ENCODE results near the gene MEIS3.
"Not testable (repeated sequence)": the region's sequence is repeated elsewhere in the genome, so short reads cannot be mapped to it uniquely, and the experiment has no call there.

Gene MEIS3

GRCh38 chr19:47381653-47382279 is 37.6 kb downstream of the MEIS3 start:
- DNase-seq = no peak

GRCh38 chr19:47381121-47381520 is 38.2 kb downstream of the MEIS3 start:
- no peak for DNase-seq

GRCh38 chr19:47380559-47380958 is 38.8 kb downstream of the MEIS3 start:
- no peak for DNase-seq

DNA sequence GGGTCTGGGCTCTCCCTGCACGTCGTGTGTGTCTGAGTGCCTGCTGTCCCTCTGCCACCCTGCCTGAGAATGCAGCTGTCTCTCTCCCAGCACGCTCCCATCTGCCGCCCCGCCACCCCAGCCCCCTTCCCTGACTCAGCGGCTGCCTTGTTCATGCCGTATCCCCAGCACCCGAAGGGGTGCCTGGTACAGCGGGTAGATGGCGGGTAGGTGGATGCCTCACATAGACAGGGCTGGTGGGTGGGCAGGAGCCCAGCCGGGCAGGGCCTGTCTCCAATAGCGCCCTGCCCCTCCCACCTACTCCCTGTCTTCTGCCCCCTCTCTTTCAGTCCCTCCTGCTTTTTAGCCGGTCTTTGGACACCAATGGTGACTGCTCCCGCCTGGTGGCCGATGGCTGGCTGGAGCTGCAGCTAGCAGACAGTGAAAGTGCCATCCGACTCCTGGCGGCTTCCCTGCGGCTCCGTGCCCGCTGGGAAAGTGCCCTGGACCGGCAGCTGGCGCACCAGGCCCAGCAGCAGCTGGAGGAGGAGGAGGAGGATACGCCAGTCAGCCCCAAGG is 39.9 kb downstream of the MEIS3 start:
- DNase-seq = no peak

GRCh38 chr19:47378246-47378645 is 41.1 kb downstream of the MEIS3 start:
- no peak for DNase-seq

- DNase-seq = no peak
Measured at GRCh38 chr19:47377801-47378200, 41.5 kb downstream of the MEIS3 start.

DNA sequence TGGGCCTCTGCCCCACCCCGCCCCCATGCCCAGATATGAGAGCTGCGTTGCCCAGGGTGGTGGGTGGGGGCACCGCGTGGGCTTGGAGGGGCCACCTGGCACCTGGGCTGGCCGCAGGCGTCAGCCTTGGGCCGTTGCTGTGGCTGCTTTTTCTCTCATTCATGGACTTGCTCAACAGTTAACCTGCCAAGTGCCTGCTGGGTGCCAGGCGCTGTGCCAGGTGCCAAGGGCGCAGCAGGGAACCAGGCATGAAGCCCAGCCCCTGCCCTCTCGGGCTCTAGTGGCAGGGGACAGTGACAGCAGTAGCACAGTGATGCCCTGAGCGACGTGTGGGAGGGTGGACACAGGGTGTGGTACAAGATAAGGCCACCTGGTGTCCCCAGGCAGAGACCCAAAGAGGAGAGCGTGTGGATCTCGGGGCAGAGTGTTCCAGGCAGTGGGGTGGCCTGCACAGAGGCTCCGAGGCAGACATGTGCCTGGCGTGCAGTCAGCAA is 42.1 kb downstream of the MEIS3 start:
- no peak for DNase-seq

- DNase-seq = no peak
Measured at GRCh38 chr19:47376589-47377144, 42.7 kb downstream of the MEIS3 start.

DNA sequence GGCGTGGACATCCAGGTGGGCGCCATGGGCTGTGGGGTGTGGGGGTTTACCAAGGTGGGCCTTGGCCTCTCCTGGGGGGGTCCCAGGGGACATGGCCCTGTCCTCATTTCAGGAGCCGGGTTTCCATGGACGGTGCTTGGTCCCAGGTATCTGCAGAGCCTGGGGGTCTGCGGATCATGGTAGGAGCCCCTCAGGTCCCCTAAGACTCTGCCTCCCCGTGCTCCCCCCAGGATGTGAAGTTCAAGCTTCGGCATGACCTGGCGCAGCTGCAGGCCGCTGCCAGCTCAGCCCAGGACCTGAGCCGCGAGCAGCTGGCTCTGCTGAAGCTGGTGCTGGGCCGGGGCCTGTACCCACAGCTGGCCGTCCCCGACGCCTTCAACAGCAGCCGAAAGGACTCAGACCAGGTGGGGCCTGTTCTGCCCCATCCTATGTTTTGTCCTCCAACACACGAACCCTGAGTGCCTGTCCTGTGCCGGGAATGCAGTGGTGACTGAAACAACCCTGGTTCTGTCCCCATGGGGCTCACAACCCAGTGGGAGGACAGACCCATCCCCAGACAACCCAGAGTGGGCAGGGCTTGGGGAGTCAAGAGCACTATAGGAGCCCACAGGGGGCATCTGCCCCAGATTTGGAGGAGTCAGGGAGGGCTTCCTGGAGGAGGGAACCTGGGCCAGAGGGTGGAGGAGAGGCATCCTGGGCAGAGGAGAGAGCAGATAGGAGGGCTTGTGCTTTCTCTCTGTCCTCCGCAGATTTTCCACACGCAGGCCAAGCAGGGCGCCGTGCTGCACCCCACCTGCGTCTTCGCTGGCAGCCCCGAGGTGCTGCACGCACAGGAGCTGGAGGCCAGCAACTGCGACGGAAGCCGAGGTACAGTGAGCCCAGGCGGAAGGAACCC is 43.4 kb downstream of the MEIS3 start:
- no peak for DNase-seq

- DNase-seq = no peak
Measured at GRCh38 chr19:47374876-47375693, 44.2 kb downstream of the MEIS3 start.

GRCh38 chr19:47373246-47374240 is 45.8 kb downstream of the MEIS3 start:
- no peak for DNase-seq

- DNase-seq = no peak
Measured at GRCh38 chr19:47372603-47373002, 46.7 kb downstream of the MEIS3 start.

DNA sequence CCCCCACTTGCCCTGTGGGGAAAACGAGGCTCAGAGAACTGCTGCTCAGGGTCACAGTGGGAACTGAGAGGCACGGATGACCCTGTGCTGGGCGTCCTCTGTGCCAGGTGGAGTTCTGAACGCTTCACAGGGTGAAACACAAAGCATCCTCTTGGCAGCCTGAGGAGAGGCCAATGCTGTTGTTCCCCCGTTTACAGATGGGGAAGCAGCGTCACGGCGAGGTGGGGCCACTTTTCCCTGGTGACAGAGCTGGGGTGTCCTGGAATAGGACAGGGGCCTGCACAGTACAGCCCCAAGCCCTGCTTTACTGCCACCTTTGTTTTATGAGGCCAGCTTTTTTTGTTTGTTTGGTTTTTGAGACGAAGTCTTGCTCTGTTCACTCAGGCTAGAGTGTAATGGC is 48.1 kb downstream of the MEIS3 start:
- no peak for DNase-seq

- peak; percentile 20 to 27 for DNase-seq
Measured at GRCh38 chr19:47370045-47370611, 49.2 kb downstream of the MEIS3 start.

- DNase-seq = not testable (repeated sequence)
Measured at GRCh38 chr19:47365455-47365854, 53.9 kb downstream of the MEIS3 start.

GRCh38 chr19:47363758-47364531 is 55.4 kb downstream of the MEIS3 start:
- peak in 1 of 2 experiments; percentile 5 for DNase-seq

DNA sequence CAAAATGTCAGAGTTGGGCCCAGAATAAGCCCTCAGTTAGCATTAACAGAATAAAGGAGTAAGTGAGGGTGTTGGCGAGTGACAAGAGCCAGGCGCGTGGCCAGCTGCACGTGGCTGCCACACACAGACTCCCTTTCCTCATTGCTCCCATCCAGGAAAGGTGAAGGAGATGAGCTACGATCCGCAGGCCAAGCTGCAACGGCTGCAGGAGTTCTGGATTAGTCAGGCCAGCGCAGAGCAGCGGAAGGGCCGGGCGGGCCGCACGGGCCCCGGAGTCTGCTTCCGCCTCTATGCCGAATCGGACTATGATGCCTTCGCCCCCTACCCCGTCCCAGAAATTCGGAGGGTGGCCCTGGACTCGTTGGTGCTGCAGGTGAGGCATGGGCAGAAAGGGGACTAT is 57.0 kb downstream of the MEIS3 start:
- no peak for DNase-seq

DNA sequence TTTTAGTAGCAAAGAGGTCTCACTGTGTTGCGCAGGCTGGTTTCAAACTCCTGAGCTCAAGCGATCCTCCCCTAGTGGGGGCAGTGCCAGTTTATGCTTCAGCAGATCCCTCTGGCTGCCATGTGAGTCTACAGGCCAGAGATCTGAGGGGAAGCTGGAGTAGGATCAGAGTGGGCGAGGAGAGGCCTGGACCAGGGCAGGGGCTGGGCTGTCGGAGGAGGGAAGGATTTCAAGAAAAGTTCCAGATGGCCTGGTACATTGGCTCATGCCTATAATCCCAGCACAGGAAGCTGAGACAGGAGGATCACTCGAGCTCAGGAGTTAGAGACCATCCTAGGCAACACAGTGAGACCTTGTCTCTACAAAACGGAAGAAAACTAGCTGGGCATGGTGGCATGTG is 60.4 kb downstream of the MEIS3 start:
- DNase-seq = no peak

- peak; percentile 28 to 36 for DNase-seq
Measured at GRCh38 chr19:47357788-47358680, 61.3 kb downstream of the MEIS3 start.

Data from Kasumi-1 (cell line).